GM23338 (cell line): ENCODE results near the gene STIM2. TPM values are rescaled to one million over a fixed set of nuclear protein-coding genes. Genes with fewer than 3 reads are reported as not detected.

Experiments used
- ATAC-seq: fragments of 200-7000 bp; cut with Tn5 transposase; 3 replicates; pipeline ENCODE4 v1.9.1; 2020
- DNase-seq: peaks from one replicate; pipeline ENCODE4 v3.0.0-alpha.2; 2015; ENCODE audit warnings: low spot score
- H2AFZ ChIP-seq: fragments of 200-600 bp; sonication (generic); 2 replicates; pipeline ENCODE4 v1.8.0; 2016; ENCODE audit warnings: antibody characterized with exemption, mild to moderate bottlenecking, moderate library complexity
- H3F3A ChIP-seq: fragments of 200-600 bp; sonication (generic); replicated peaks from 2 replicates; pipeline ENCODE4 v1.8.0; 2017; ENCODE audit warnings: antibody characterized with exemption, mixed run types, low read depth
- H3K27ac ChIP-seq: fragments of 200-600 bp; sonication (generic); 2 replicates; pipeline ENCODE4 v1.6.1; 2016; ENCODE audit warnings: low read depth
- H3K27me3 ChIP-seq: fragments of 200-600 bp; sonication (generic); 2 replicates; pipeline ENCODE4 v1.8.0; 2016; ENCODE audit warnings: mild to moderate bottlenecking, mixed run types, moderate library complexity; ENCODE audit not compliant: insufficient read depth
- H3K36me3 ChIP-seq: fragments of 200-600 bp; sonication (generic); 2 replicates; pipeline ENCODE4 v1.8.0; 2016; ENCODE audit warnings: mild to moderate bottlenecking; ENCODE audit not compliant: insufficient read depth
- H3K4me1 ChIP-seq: fragments of 200-600 bp; sonication (generic); 2 replicates; pipeline ENCODE4 v1.8.0; 2016; ENCODE audit warnings: mild to moderate bottlenecking, moderate library complexity; ENCODE audit not compliant: insufficient read depth
- H3K4me2 ChIP-seq: fragments of 200-600 bp; sonication (generic); 2 replicates; pipeline ENCODE4 v1.7.1; 2017; ENCODE audit warnings: mixed run types
- H3K4me3 ChIP-seq: fragments of 200-600 bp; sonication (generic); 2 replicates; pipeline ENCODE4 v1.6.1; 2016; ENCODE audit warnings: mixed run types
- H3K79me2 ChIP-seq: fragments of 200-600 bp; sonication (generic); replicated peaks from 2 replicates; pipeline ENCODE4 v1.8.0; 2017; ENCODE audit warnings: mild to moderate bottlenecking; ENCODE audit not compliant: insufficient read depth
- H3K9me2 ChIP-seq: fragments of 200-600 bp; sonication (generic); 2 replicates; pipeline ENCODE4 v1.8.0; 2017; ENCODE audit not compliant: insufficient read depth
- H4K20me1 ChIP-seq: fragments of 200-600 bp; sonication (generic); replicated peaks from 2 replicates; pipeline ENCODE4 v1.8.0; 2017; ENCODE audit warnings: mild to moderate bottlenecking; ENCODE audit not compliant: insufficient read depth
- H3K27ac Mint-ChIP-seq: 2 replicates; pipeline ENCODE4 v1.8.0; 2020; ENCODE audit warnings: inconsistent platforms, mild to moderate bottlenecking, moderate library complexity, mixed read lengths
- H3K27me3 Mint-ChIP-seq: 3 replicates; pipeline ENCODE4 v1.8.0; 2022; ENCODE audit warnings: low read depth, mild to moderate bottlenecking, moderate library complexity, mixed read lengths, inconsistent platforms; ENCODE audit not compliant: insufficient read depth, poor library complexity
- H3K36me3 Mint-ChIP-seq: 3 replicates; pipeline ENCODE4 v1.8.0; 2021; ENCODE audit warnings: low read depth, mild to moderate bottlenecking, inconsistent platforms, moderate library complexity, mixed read lengths
- H3K4me1 Mint-ChIP-seq: 3 replicates; pipeline ENCODE4 v1.8.0; 2020; ENCODE audit warnings: mild to moderate bottlenecking, inconsistent platforms, mixed read lengths
- H3K4me3 Mint-ChIP-seq: 3 replicates; pipeline ENCODE4 v1.8.0; 2021; ENCODE audit warnings: moderate library complexity, mild to moderate bottlenecking, inconsistent platforms, mixed read lengths
- H3K9me3 Mint-ChIP-seq: 3 replicates; pipeline ENCODE4 v1.8.0; 2020; ENCODE audit warnings: moderate library complexity, mild to moderate bottlenecking, inconsistent platforms, mixed read lengths
- CREB1 ChIP-seq: fragments of 250-450 bp; sonication (Bioruptor Pico); IDR thresholded peaks from 2 replicates; pipeline ENCODE4 v1.5.0; 2020; ENCODE audit warnings: low read depth, mild to moderate bottlenecking, moderate library complexity
- EZH2phosphoT487 ChIP-seq: fragments of 200-600 bp; sonication (generic); IDR thresholded peaks from one replicate; pipeline ENCODE4 v1.8.1; 2018; ENCODE audit warnings: antibody characterized with exemption; ENCODE audit not compliant: unreplicated experiment
- JUNB ChIP-seq: IDR thresholded peaks from one replicate; pipeline ENCODE4 v1.6.1; 2016; ENCODE audit warnings: antibody characterized with exemption; ENCODE audit not compliant: unreplicated experiment
- NANOG ChIP-seq: IDR thresholded peaks from 2 replicates; pipeline ENCODE4 v1.6.1; 2016; ENCODE audit warnings: antibody characterized with exemption, borderline replicate concordance
- STAT1 ChIP-seq: IDR thresholded peaks from one replicate; pipeline ENCODE4 v1.6.1; 2016; ENCODE audit warnings: antibody characterized with exemption; ENCODE audit not compliant: unreplicated experiment
- ZNF114 ChIP-seq: fragments of 250-450 bp; sonication (Bioruptor Pico); IDR thresholded peaks from 2 replicates; pipeline ENCODE4 v1.5.0; 2020; ENCODE audit warnings: mild to moderate bottlenecking, moderate library complexity
- ZNF331 ChIP-seq: fragments of 250-450 bp; sonication (Bioruptor Pico); IDR thresholded peaks from 2 replicates; pipeline ENCODE4 v1.5.0; 2020; ENCODE audit warnings: low read depth, mild to moderate bottlenecking, moderate library complexity
- polyA plus RNA-seq: library from polyadenylated mRNA; unstranded; fragments of >200 nt; fragmentation: Nextera tagmentation; extraction: Ambion mirVana; gene quantifications from 2 replicates; pipeline ENCODE4 v1.2.1, GENCODE V29; 2016
- total RNA-seq: library from RNA; depleted of rRNA; stranded (reverse); fragments of >200 nt; shearing (Covaris generic); gene quantifications from 2 replicates; pipeline ENCODE4 v1.2.3, GENCODE V29; 2014
- TF ChIP-seq, protein P1 (sequence below), 2 experiments: fragments of 200-600 bp in 1 of 2; sonication (generic) in 1 of 2; conservative IDR thresholded peaks; 2 replicates each; pipeline versions ENCODE4 v1.5.1 to v1.6.1; 2016 to 2017; ENCODE audit warnings: antibody characterized with exemption in 2 of 2, low read depth in 2 of 2, mild to moderate bottlenecking in 2 of 2, moderate library complexity in 1 of 2
- TF ChIP-seq, protein P2 (sequence below): IDR thresholded peaks from one replicate; pipeline ENCODE4 v1.6.1; 2018; ENCODE audit warnings: antibody characterized with exemption; ENCODE audit not compliant: unreplicated experiment
- TF ChIP-seq, protein P3 (sequence below): fragments of 250-450 bp; sonication (Bioruptor Pico); IDR thresholded peaks from 2 replicates; pipeline ENCODE4 v1.5.0; 2020; ENCODE audit warnings: mild to moderate bottlenecking, moderate library complexity

The STIM2 gene
- total and polyA plus RNA-seq, 2 experiments from 2014 or later, result 13.1 to 17.8 TPM

DNA sequence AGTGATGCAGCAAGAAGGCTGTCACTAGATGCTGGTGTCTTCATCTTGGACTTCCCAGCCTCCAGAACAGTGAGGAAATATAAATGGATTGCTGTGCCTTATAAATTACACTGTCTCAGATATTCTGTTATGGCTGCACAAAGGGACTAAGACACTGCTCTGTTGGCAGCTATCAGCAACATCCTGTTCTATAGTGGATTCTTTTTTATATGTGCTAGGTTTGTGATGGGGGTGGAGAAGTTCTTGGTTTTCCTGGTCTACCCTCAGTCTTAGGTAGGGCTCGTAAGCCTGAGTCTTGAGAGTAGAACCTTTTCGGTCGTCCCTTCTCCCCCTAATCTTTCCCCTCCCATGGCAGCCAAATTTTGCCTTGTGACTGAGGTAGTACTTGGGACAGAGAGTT is 17.3 kb downstream of the STIM2 start (continued):
- TF ChIP-seq, protein P1, sequence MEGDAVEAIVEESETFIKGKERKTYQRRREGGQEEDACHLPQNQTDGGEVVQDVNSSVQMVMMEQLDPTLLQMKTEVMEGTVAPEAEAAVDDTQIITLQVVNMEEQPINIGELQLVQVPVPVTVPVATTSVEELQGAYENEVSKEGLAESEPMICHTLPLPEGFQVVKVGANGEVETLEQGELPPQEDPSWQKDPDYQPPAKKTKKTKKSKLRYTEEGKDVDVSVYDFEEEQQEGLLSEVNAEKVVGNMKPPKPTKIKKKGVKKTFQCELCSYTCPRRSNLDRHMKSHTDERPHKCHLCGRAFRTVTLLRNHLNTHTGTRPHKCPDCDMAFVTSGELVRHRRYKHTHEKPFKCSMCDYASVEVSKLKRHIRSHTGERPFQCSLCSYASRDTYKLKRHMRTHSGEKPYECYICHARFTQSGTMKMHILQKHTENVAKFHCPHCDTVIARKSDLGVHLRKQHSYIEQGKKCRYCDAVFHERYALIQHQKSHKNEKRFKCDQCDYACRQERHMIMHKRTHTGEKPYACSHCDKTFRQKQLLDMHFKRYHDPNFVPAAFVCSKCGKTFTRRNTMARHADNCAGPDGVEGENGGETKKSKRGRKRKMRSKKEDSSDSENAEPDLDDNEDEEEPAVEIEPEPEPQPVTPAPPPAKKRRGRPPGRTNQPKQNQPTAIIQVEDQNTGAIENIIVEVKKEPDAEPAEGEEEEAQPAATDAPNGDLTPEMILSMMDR (conservative IDR thresholded peaks at IDR 0.05; ENCODE audit: low read depth in 2 of 2), result no peak
- no peak for TF ChIP-seq EZH2phosphoT487
- TF ChIP-seq JUNB, result no peak
- TF ChIP-seq NANOG, result no peak

DNA sequence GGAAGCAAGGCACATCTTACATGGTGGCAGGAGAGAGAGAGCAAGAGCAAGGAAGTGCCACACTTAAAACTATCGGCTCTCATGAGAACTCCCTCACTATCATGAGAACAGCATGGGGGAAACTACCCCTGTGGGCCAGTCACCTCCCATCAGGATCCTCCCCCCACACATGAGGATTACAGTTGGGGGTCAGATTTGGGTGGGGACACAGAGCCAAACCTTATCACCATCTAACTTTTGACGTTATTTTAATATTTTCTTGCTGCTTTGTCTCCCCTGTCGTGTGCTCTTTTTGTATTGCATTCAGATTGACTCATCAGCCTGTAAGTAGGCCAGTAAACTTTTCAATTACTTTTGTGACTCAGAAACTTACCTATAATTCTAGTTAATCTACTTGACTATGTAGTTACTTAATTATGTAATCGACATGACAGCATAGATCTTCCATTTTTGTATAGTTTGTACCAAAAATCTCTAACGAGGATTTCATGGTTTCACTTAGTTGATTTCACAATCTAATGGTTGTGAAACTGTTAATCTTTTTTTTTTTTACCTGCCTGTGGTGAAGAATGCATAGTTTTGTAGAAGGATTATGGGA is 18.3 kb downstream of the STIM2 start:
- no peak overlapping the region for H3K27ac Mint-ChIP-seq
- ATAC-seq, result no peak
- H2AFZ ChIP-seq, result no peak overlapping the region
- TF ChIP-seq STAT1 (no peak), JUNB (no peak), EZH2phosphoT487 (no peak), CREB1 (CRISPR knock-in tag) (no peak), ZNF331 (CRISPR knock-in tag) (no peak), ZNF114 (no peak), NANOG (no peak)
- TF ChIP-seq, protein P2, sequence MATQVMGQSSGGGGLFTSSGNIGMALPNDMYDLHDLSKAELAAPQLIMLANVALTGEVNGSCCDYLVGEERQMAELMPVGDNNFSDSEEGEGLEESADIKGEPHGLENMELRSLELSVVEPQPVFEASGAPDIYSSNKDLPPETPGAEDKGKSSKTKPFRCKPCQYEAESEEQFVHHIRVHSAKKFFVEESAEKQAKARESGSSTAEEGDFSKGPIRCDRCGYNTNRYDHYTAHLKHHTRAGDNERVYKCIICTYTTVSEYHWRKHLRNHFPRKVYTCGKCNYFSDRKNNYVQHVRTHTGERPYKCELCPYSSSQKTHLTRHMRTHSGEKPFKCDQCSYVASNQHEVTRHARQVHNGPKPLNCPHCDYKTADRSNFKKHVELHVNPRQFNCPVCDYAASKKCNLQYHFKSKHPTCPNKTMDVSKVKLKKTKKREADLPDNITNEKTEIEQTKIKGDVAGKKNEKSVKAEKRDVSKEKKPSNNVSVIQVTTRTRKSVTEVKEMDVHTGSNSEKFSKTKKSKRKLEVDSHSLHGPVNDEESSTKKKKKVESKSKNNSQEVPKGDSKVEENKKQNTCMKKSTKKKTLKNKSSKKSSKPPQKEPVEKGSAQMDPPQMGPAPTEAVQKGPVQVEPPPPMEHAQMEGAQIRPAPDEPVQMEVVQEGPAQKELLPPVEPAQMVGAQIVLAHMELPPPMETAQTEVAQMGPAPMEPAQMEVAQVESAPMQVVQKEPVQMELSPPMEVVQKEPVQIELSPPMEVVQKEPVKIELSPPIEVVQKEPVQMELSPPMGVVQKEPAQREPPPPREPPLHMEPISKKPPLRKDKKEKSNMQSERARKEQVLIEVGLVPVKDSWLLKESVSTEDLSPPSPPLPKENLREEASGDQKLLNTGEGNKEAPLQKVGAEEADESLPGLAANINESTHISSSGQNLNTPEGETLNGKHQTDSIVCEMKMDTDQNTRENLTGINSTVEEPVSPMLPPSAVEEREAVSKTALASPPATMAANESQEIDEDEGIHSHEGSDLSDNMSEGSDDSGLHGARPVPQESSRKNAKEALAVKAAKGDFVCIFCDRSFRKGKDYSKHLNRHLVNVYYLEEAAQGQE, result no peak
- TF ChIP-seq, protein P3, sequence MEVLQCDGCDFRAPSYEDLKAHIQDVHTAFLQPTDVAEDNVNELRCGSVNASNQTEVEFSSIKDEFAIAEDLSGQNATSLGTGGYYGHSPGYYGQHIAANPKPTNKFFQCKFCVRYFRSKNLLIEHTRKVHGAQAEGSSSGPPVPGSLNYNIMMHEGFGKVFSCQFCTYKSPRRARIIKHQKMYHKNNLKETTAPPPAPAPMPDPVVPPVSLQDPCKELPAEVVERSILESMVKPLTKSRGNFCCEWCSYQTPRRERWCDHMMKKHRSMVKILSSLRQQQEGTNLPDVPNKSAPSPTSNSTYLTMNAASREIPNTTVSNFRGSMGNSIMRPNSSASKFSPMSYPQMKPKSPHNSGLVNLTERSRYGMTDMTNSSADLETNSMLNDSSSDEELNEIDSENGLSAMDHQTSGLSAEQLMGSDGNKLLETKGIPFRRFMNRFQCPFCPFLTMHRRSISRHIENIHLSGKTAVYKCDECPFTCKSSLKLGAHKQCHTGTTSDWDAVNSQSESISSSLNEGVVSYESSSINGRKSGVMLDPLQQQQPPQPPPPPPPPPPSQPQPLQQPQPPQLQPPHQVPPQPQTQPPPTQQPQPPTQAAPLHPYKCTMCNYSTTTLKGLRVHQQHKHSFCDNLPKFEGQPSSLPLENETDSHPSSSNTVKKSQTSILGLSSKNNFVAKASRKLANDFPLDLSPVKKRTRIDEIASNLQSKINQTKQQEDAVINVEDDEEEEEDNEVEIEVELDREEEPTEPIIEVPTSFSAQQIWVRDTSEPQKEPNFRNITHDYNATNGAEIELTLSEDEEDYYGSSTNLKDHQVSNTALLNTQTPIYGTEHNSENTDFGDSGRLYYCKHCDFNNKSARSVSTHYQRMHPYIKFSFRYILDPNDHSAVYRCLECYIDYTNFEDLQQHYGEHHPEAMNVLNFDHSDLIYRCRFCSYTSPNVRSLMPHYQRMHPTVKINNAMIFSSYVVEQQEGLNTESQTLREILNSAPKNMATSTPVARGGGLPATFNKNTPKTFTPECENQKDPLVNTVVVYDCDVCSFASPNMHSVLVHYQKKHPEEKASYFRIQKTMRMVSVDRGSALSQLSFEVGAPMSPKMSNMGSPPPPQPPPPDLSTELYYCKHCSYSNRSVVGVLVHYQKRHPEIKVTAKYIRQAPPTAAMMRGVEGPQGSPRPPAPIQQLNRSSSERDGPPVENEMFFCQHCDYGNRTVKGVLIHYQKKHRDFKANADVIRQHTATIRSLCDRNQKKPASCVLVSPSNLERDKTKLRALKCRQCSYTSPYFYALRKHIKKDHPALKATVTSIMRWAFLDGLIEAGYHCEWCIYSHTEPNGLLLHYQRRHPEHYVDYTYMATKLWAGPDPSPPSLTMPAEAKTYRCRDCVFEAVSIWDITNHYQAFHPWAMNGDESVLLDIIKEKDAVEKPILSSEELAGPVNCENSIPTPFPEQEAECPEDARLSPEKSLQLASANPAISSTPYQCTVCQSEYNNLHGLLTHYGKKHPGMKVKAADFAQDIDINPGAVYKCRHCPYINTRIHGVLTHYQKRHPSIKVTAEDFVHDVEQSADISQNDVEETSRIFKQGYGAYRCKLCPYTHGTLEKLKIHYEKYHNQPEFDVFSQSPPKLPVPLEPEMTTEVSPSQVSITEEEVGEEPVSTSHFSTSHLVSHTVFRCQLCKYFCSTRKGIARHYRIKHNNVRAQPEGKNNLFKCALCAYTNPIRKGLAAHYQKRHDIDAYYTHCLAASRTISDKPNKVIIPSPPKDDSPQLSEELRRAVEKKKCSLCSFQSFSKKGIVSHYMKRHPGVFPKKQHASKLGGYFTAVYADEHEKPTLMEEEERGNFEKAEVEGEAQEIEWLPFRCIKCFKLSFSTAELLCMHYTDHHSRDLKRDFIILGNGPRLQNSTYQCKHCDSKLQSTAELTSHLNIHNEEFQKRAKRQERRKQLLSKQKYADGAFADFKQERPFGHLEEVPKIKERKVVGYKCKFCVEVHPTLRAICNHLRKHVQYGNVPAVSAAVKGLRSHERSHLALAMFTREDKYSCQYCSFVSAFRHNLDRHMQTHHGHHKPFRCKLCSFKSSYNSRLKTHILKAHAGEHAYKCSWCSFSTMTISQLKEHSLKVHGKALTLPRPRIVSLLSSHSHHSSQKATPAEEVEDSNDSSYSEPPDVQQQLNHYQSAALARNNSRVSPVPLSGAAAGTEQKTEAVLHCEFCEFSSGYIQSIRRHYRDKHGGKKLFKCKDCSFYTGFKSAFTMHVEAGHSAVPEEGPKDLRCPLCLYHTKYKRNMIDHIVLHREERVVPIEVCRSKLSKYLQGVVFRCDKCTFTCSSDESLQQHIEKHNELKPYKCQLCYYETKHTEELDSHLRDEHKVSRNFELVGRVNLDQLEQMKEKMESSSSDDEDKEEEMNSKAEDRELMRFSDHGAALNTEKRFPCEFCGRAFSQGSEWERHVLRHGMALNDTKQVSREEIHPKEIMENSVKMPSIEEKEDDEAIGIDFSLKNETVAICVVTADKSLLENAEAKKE, result no peak
- TF ChIP-seq, protein P1 (conservative IDR thresholded peaks at IDR 0.05; ENCODE audit: low read depth in 2 of 2), result no peak

More for the DNA sequence above, 18.3 kb downstream of the STIM2 start:
- no peak overlapping the region for H3K4me3 Mint-ChIP-seq
- H4K20me1 ChIP-seq, result peaks cover 3% of the 10 kb centered on the region; the same call in 1 of the 2 replicates
- H3K27ac ChIP-seq, result no peak overlapping the region
- H3K79me2 ChIP-seq, result peaks cover 57% of the 10 kb centered on the region
- no peak for DNase-seq
- H3K36me3 Mint-ChIP-seq, result peaks cover 6% of the 10 kb centered on the region; the same call in 1 of the 3 replicates
- H3K4me2 ChIP-seq, result no peak overlapping the region
- no peaks in the 10 kb centered on the region for H3K9me3 Mint-ChIP-seq
- H3K9me2 ChIP-seq, result no peaks in the 10 kb centered on the region
- no peak overlapping the region for H3K4me3 ChIP-seq
- H3K27me3 Mint-ChIP-seq, result no peaks in the 10 kb centered on the region
- no peaks in the 10 kb centered on the region for H3K27me3 ChIP-seq
- H3F3A ChIP-seq, result no peaks in the 10 kb centered on the region
- H3K4me1 Mint-ChIP-seq, result no peaks in the 10 kb centered on the region; the same call in 2 of the 3 replicates
- H3K36me3 ChIP-seq, result no peaks in the 10 kb centered on the region
- no peaks in the 10 kb centered on the region for H3K4me1 ChIP-seq
